Peyer's patch (tissue), 4 donors: ENCODE measurements around the gene CHRNA3. TPM values are rescaled to one million over a fixed set of nuclear protein-coding genes. Genes with fewer than 3 reads are reported as not detected.

Experiments
- DNase-seq, 3 donors: peaks; one replicate each; pipeline ENCODE4 v3.0.0-alpha.2; 2017 to 2019
- H3K27ac ChIP-seq, 4 donors: fragments of 200-600 bp; sonication (generic); one replicate each; pipeline ENCODE4 v1.5.1; 2016 to 2019
- H3K27me3 ChIP-seq, 2 donors: fragments of 200-600 bp; sonication (generic); one replicate each; pipeline ENCODE4 v1.5.1; 2019
- H3K36me3 ChIP-seq, 3 donors: fragments of 200-600 bp; sonication (generic); one replicate each; pipeline ENCODE4 v1.5.1; 2016 to 2019
- H3K4me1 ChIP-seq, 4 donors: fragments of 200-600 bp; sonication (generic); one replicate each; pipeline ENCODE4 v1.5.1; 2016 to 2019
- H3K4me3 ChIP-seq, 4 donors: fragments of 200-600 bp; sonication (generic); 1 replicate in 3 of 4; 2 replicates in 1 of 4; pipeline ENCODE4 v1.5.1; 2016 to 2019; ENCODE audit warnings: mild to moderate bottlenecking in 1 of 4
- H3K9me3 ChIP-seq, 4 donors: fragments of 200-600 bp; sonication (generic); one replicate each; pipeline ENCODE4 v1.5.1; 2016 to 2019; ENCODE audit warnings: mild to moderate bottlenecking in 1 of 4
- CTCF ChIP-seq, 6 experiments: fragments of 450-650 bp in 4 of 6; fragments of 200-600 bp in 2 of 6; sonication (generic) in 1 of 6; IDR thresholded peaks; one replicate each; pipeline ENCODE4 v1.5.1; 2017 to 2019; ENCODE audit warnings: antibody characterized with exemption in 6 of 6, mild to moderate bottlenecking in 3 of 6, moderate library complexity in 1 of 6
- POLR2A ChIP-seq, 2 donors: fragments of 450-650 bp; IDR thresholded peaks; one replicate each; pipeline ENCODE4 v1.5.1; 2017; ENCODE audit warnings: antibody characterized with exemption in 2 of 2, mild to moderate bottlenecking in 2 of 2, moderate library complexity in 2 of 2
- total RNA-seq, 4 donors: library from RNA; depleted of rRNA; stranded (reverse); fragments of >200 nt; gene quantifications; one replicate each; pipeline ENCODE4 v1.1.0, GENCODE V29; 2016

Gene CHRNA3
- total RNA-seq: 1 to 10 TPM in 3 of 4 donors, not detected in 1; 1.2 to 3.7 (median 2.9) TPM

GRCh38 chr15:78620527-78621421, at the start of gene CHRNA3:
TSS of gene CHRNA3 (minus strand) at chr15:78620996. CDS start at chr15:78620794, 202 bp downstream.
- H3K9me3 ChIP-seq: no peaks in the 10 kb centered on the region
- peak within 1 kb of the TSS in 3 of 4 donors; percentile 29 to 39 (median 35) for H3K4me3 ChIP-seq
- H3K36me3 ChIP-seq: no peaks in the 10 kb centered on the region
- TF ChIP-seq CTCF (IDR thresholded peaks at IDR 0.05) (no peak), POLR2A (IDR thresholded peaks at IDR 0.05) (no peak)
- peaks cover 0 to 14% of the 10 kb centered on the region in 2 donors for H3K27me3 ChIP-seq
- peaks cover 0 to 21% (median 5%) of the 10 kb centered on the region in 4 donors for H3K4me1 ChIP-seq
- peak within 1 kb of the TSS in 1 of 4 donors; percentile 10 for H3K27ac ChIP-seq
- no peak for DNase-seq

- no peak for TF ChIP-seq CTCF (IDR thresholded peaks at IDR 0.05)
- no peak for TF ChIP-seq POLR2A (IDR thresholded peaks at IDR 0.05)
- H3K27ac ChIP-seq: no peak overlapping the region
- no peaks in the 10 kb centered on the region for H3K36me3 ChIP-seq
- DNase-seq: no peak
- H3K9me3 ChIP-seq: no peaks in the 10 kb centered on the region
- H3K4me3 ChIP-seq: no peak overlapping the region
- no peaks in the 10 kb centered on the region for H3K4me1 ChIP-seq
- H3K27me3 ChIP-seq: no peaks in the 10 kb centered on the region
These were observed 48.2 kb upstream of the CHRNA3 start for GRCh38 chr15:78668987-78669386.

GRCh38 chr15:78667578-78668236, 46.9 kb upstream of the CHRNA3 start:
- TF ChIP-seq POLR2A (IDR thresholded peaks at IDR 0.05) (no peak), CTCF (IDR thresholded peaks at IDR 0.05) (no peak)
- H3K4me3 ChIP-seq: no peak overlapping the region
- H3K27me3 ChIP-seq: no peaks in the 10 kb centered on the region
- no peaks in the 10 kb centered on the region for H3K9me3 ChIP-seq
- no peaks in the 10 kb centered on the region for H3K36me3 ChIP-seq
- no peaks in the 10 kb centered on the region for H3K4me1 ChIP-seq
- no peak overlapping the region for H3K27ac ChIP-seq
- no peak for DNase-seq

- TF ChIP-seq POLR2A (IDR thresholded peaks at IDR 0.05): no peak
- no peak for TF ChIP-seq CTCF (IDR thresholded peaks at IDR 0.05)
- H3K4me1 ChIP-seq: no peaks in the 10 kb centered on the region
These were observed 45.2 kb upstream of the CHRNA3 start for GRCh38 chr15:78666010-78666409.

GRCh38 chr15:78663703-78664102, 42.9 kb upstream of the CHRNA3 start:
- Histone ChIP-seq H3K4me3 (no peak overlapping the region), H3K27me3 (no peaks in the 10 kb centered on the region), H3K9me3 (no peaks in the 10 kb centered on the region), H3K36me3 (no peaks in the 10 kb centered on the region), H3K4me1 (no peaks in the 10 kb centered on the region), H3K27ac (no peak overlapping the region)
- no peak for DNase-seq
- no peak for TF ChIP-seq CTCF (IDR thresholded peaks at IDR 0.05)

More at GRCh38 chr15:78666010-78666409, 45.2 kb upstream of the CHRNA3 start:
- DNase-seq: no peak
- Histone ChIP-seq H3K4me3 (no peak overlapping the region), H3K9me3 (no peaks in the 10 kb centered on the region), H3K36me3 (no peaks in the 10 kb centered on the region), H3K27me3 (no peaks in the 10 kb centered on the region), H3K27ac (no peak overlapping the region)
